GM12875 (cell line): ENCODE results near the gene CYP2C9.

Experiments used
- H3K4me3 ChIP-seq: one replicate; pipeline ENCODE4 v1.5.1; 2011; ENCODE audit warnings: low read depth, low read length, control low read depth
- TF ChIP-seq, protein P1 (sequence below): IDR thresholded peaks from 2 replicates; pipeline ENCODE4 v1.5.1; 2011; ENCODE audit warnings: low read depth, mild to moderate bottlenecking, control low read depth, inconsistent platforms, low read length, moderate library complexity, borderline replicate concordance; ENCODE audit not compliant: insufficient read depth

The CYP2C9 gene

DNA sequence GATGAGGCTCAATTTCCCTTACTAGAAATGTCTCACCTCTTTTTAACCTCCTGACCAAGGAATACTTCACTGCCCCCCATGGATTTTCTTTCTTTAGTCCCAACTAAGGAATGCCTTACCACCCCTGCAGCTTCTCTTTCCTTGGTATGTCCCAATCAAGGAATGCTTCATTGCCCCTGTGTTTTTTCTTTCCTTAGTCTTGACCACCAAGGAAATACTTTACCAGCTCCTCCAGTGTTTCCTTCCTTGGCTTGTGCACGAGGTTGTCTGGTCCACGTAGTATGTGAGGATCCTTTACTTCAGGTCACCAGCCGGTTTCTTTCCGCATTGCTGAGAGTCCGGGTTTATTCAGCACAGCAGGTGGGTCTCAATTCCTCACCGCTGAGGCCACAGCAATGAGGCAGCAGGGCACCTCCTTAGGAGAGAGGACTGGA, 59.3 kb downstream of the CYP2C9 start:
- H3K4me3 ChIP-seq = no peak overlapping the region
- TF ChIP-seq, protein P1, sequence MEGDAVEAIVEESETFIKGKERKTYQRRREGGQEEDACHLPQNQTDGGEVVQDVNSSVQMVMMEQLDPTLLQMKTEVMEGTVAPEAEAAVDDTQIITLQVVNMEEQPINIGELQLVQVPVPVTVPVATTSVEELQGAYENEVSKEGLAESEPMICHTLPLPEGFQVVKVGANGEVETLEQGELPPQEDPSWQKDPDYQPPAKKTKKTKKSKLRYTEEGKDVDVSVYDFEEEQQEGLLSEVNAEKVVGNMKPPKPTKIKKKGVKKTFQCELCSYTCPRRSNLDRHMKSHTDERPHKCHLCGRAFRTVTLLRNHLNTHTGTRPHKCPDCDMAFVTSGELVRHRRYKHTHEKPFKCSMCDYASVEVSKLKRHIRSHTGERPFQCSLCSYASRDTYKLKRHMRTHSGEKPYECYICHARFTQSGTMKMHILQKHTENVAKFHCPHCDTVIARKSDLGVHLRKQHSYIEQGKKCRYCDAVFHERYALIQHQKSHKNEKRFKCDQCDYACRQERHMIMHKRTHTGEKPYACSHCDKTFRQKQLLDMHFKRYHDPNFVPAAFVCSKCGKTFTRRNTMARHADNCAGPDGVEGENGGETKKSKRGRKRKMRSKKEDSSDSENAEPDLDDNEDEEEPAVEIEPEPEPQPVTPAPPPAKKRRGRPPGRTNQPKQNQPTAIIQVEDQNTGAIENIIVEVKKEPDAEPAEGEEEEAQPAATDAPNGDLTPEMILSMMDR = no peak

DNA sequence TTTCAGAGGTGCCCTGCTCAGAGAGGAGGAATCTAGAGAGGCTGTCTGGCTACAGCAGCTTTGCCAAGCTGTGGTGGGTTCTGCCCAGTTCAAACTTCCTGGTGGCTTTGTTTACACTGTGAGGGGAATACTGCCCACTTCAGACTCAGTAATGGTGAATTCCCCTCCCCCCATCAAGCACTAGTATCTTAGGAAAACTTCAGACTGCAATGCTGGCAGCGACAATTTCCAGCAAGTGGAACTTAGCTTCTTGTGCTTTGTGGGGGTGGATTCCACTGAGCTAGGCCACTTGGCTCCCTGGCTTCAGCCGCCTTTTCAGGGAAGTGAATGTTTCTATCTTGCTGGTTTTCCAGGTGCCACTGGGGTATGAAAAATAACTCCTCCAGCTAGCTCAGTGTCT, 88.0 kb downstream of the CYP2C9 start:
- no peak overlapping the region for H3K4me3 ChIP-seq
- TF ChIP-seq, protein P1 = no peak

DNA sequence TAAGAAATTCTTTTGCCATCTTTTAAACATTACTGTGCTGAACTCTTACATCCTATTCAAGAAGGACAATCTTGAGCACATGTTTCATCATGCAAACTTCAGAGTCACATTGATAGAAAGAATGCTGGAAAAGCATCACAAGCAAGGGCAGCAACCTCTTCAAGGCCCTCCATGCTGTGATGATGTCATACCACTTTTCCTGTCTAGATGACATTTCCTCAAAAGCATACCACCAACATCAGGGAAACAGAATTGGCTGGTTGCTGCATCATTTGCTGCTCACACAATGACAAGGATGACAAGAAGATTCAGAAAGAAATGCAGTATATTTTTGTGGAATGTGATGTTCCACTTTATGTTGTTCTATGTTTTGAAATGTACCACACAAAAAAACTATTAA, 93.2 kb downstream of the CYP2C9 start:
- H3K4me3 ChIP-seq = no peak overlapping the region
- TF ChIP-seq, protein P1 = no peak

DNA sequence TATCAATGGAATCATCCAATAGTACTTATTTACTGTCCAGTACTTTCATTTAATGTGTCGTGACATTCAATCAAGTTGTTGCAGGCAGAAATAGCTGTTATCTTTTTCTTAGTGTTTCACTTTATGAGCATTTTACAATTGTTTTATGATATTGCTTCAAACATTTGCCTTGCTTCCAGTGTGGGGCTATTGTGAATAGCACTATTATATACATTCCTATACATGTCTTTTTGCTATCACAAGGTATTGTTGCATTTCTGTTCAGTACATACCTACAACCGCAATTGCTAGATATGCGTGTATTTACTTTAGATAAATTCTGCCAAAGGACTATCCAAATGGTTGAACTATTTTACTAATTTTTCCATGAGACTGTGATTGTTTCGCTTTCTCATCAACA, 95.9 kb downstream of the CYP2C9 start:
- TF ChIP-seq, protein P1 = no peak
- H3K4me3 ChIP-seq = no peak overlapping the region

DNA sequence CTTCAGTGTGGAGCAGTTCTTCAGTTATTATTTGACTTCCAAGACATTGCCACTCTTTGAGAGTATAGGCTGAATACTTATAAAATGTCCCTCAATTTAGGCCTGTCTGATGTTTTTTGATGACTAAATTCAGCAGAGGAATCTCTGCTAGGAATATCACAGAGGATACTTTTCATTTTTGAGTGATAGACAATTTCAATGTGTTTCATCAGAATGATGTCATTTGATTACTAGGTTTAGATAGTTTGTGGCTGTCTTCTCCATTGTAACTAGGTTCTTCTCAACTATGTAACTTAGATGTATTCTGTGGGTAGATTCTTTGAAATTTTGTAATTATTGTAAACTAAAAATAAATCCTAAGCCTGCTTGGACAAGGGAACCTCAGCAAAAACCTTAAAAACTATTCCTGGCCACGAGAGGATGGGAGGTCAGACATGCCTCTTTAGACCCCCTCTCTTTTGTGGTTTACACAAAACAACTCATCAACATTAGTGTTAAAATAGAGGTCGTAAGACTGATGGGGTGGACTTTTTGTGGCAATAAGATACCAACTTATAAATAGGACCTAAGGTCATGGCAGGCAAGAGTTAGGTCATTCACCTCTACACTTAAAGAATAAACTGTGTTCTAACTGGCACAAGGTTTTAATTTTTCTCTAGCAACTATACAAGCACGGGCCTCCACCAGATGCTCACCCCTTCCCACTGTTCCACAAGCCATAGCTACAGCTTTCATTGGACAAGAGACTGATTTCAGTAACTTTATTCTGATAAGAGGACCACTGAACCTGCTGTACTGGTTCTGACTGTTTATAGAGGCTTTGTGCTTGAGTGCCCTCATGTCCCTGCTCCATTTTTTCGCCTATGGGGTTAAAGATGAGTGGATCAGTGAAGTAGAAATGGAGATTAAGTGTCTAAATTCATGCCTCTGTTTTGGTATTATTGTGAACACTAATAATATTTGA, 97.2 kb downstream of the CYP2C9 start:
- TF ChIP-seq, protein P1 = no peak
- no peak overlapping the region for H3K4me3 ChIP-seq

DNA sequence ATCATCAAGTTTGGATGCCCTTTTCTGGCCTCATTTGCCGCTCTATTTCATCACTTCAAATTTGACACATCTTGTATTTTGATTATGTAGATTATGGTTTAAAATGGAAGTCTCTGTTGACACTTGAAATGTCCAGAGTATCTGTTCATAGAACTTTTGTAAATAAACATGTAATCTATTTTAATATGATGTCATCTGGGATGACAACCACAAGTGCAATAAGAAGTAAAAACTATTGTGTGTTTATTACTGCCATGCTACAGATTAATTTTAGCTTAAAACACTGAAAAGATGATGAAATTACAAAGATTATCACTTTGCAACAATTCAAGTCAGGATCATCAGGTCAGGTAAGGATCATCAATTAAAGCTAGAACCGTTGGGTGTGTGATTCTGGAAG, 100.8 kb downstream of the CYP2C9 start:
- no peak overlapping the region for H3K4me3 ChIP-seq
- TF ChIP-seq, protein P1 = no peak
